HepG2 (cell line): ENCODE results near the gene GTF2H1. TPM values are rescaled to one million over a fixed set of nuclear protein-coding genes. Genes with fewer than 3 reads are reported as not detected.

Experiments used
- ADNP ChIP-seq: sonication (generic); formaldehyde crosslinking; IDR thresholded peaks from 2 replicates; pipeline ENCODE4 v1.4.0; 2020; ENCODE audit warnings: missing genetic modification reagents
- BRCA1 ChIP-seq: sonication (generic); formaldehyde crosslinking; IDR thresholded peaks from 2 replicates; pipeline ENCODE4 v1.4.0; 2020; ENCODE audit warnings: missing genetic modification reagents
- ETV6 ChIP-seq: sonication (generic); formaldehyde crosslinking; conservative IDR thresholded peaks from 2 replicates; pipeline ENCODE4 v1.4.0; 2020; ENCODE audit warnings: missing genetic modification reagents
- FOXJ3 ChIP-seq: sonication (generic); formaldehyde crosslinking; IDR thresholded peaks from 2 replicates; pipeline ENCODE4 v1.4.0; 2020; ENCODE audit warnings: missing genetic modification reagents, mild to moderate bottlenecking, borderline replicate concordance
- HMGXB3 ChIP-seq: sonication (generic); formaldehyde crosslinking; IDR thresholded peaks from 2 replicates; pipeline ENCODE4 v1.4.0; 2020; ENCODE audit warnings: missing genetic modification reagents, borderline replicate concordance
- KDM3A ChIP-seq: IDR thresholded peaks from 2 replicates; pipeline ENCODE4 v1.6.1; 2018; ENCODE audit warnings: low read depth, missing compliant biosample characterization
- MED1 ChIP-seq: sonication (generic); formaldehyde crosslinking; IDR thresholded peaks from 2 replicates; pipeline ENCODE4 v1.4.0; 2020; ENCODE audit warnings: missing genetic modification reagents
- MYNN ChIP-seq: sonication (generic); formaldehyde crosslinking; IDR thresholded peaks from 2 replicates; pipeline ENCODE4 v1.4.0; 2020; ENCODE audit warnings: mild to moderate bottlenecking, low read depth, missing genetic modification reagents
- PAXIP1 ChIP-seq: sonication (generic); formaldehyde crosslinking; conservative IDR thresholded peaks from 2 replicates; pipeline ENCODE4 v1.4.0; 2020; ENCODE audit warnings: mild to moderate bottlenecking, missing genetic modification reagents, moderate library complexity
- RARA ChIP-seq: IDR thresholded peaks from 2 replicates; pipeline ENCODE4 v1.6.1; 2016; ENCODE audit warnings: missing genetic modification reagents, missing compliant biosample characterization
- RFXANK ChIP-seq: IDR thresholded peaks from 2 replicates; pipeline ENCODE4 v1.6.1; 2016
- ZBTB2 ChIP-seq: sonication (generic); formaldehyde crosslinking; IDR thresholded peaks from 2 replicates; pipeline ENCODE4 v1.8.0; 2022; ENCODE audit warnings: low read depth, missing genetic modification reagents
- ZBTB8A ChIP-seq: sonication (generic); formaldehyde crosslinking; IDR thresholded peaks from 2 replicates; pipeline ENCODE4 v1.4.0; 2020; ENCODE audit warnings: mild to moderate bottlenecking, low read depth, missing genetic modification reagents, borderline replicate concordance
- ZKSCAN1 ChIP-seq: fragments of 150-350 bp; IDR thresholded peaks from 2 replicates; pipeline ENCODE4 v1.6.1; 2014; ENCODE audit warnings: low read length
- ZNF232 ChIP-seq: sonication (generic); formaldehyde crosslinking; IDR thresholded peaks from 2 replicates; pipeline ENCODE4 v1.4.0; 2020; ENCODE audit warnings: missing genetic modification reagents, borderline replicate concordance
- ZNF263 ChIP-seq: sonication (generic); formaldehyde crosslinking; IDR thresholded peaks from 2 replicates; pipeline ENCODE4 v1.4.0; 2020; ENCODE audit warnings: missing genetic modification reagents
- ZNF704 ChIP-seq: sonication (generic); formaldehyde crosslinking; IDR thresholded peaks from 2 replicates; pipeline ENCODE4 v1.8.1; 2023; ENCODE audit warnings: mild to moderate bottlenecking, inconsistent platforms, moderate library complexity, missing genetic modification reagents, borderline replicate concordance
- ZSCAN29 ChIP-seq: sonication (generic); formaldehyde crosslinking; conservative IDR thresholded peaks from 2 replicates; pipeline ENCODE4 v1.4.0; 2020; ENCODE audit warnings: mild to moderate bottlenecking, missing genetic modification reagents
- polyA plus RNA-seq, 8 experiments: library from polyadenylated mRNA; depleted of rRNA in 3 of 8; stranded (reverse) in 7 of 8; unstranded in 1 of 8; fragments of >200 nt; fragmentation: Illumina TruSeq in 4 of 8; extraction: Trizol in 4 of 8; gene quantifications; 2 replicates each; pipeline versions ENCODE4 v1.2.1 to v1.2.3, GENCODE V29; 2011 to 2016; ENCODE audit warnings: low read depth in 4 of 8, missing spikeins in 1 of 8, mixed read lengths in 1 of 8; ENCODE audit not compliant: insufficient read depth in 1 of 8
- total RNA-seq, 5 experiments: library from RNA; depleted of rRNA; stranded (reverse); fragments of >200 nt; fragmentation: Illumina TruSeq; extraction: Trizol; gene quantifications; 2 replicates each; pipeline ENCODE4 v1.2.3, GENCODE V29; 2016; ENCODE audit warnings: low read depth in 1 of 5

The GTF2H1 gene
- total and polyA plus RNA-seq, 2 of the 13 experiments (the other 11 are each of a cell fraction or from before 2014, with no cell fraction given) = 15.7 to 51.4 TPM

GRCh38 chr11:18408558-18409291, 86.4 kb downstream of the GTF2H1 start (continued):
- TF ChIP-seq MYNN (CRISPR knock-in tag) (no peak), MED1 (CRISPR knock-in tag) (peak; percentile 28; the same call in 1 of the 2 replicates), FOXJ3 (CRISPR knock-in tag) (no peak), ZBTB2 (CRISPR knock-in tag) (0 out of 2 replicates have a peak, but pooled peaks have one; percentile 20), ZNF263 (CRISPR knock-in tag) (0 out of 2 replicates have a peak, but pooled peaks have one; percentile 31), HMGXB3 (CRISPR knock-in tag) (no peak), BRCA1 (CRISPR knock-in tag) (0 out of 2 replicates have a peak, but pooled peaks have one; percentile 34), KDM3A (CRISPR knock-in tag) (peak; percentile 37; the same call in 1 of the 2 replicates), ETV6 (CRISPR knock-in tag) (no peak), ZBTB8A (no peak), ZKSCAN1 (no peak), ZNF704 (CRISPR knock-in tag) (peak; percentile 68; the same call in 1 of the 2 replicates), RARA (CRISPR knock-in tag) (no peak), RFXANK (CRISPR knock-in tag) (no peak), ZNF232 (CRISPR knock-in tag) (0 out of 2 replicates have a peak, but pooled peaks have one; percentile 33), ZSCAN29 (CRISPR knock-in tag) (0 out of 2 replicates have a peak, but pooled peaks have one; percentile 38), ADNP (no peak), PAXIP1 (CRISPR knock-in tag) (no peak)
